ENCODE results near the gene DUT. TPM values are rescaled to one million over a fixed set of nuclear protein-coding genes. Genes with fewer than 3 reads are reported as not detected.

DUT gene
- total RNA-seq, 4 donors from 2014 or later, result 77.6 to 194 (median 138) TPM

DNA sequence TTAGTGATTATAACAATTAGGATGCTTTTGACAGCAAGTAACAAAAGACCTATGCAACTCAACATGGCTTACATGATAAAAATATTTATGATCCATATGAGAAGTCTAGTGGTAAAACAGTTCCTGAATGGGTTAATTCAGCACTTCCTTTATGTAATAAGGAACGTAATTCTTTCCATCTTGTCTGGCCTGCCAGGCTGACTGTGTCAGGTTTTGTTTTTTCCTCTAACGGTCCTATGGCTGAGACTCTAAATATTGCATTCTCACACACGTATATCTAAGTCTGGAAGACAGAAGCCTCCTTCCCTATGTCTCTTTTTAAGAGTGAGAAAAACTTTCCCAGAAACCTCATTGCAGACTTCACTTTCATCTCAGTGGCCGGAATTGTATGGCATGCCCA, 50.6 kb downstream of the DUT start:
- DNase-seq, result no peak
- intact Hi-C loops (cut with DNase I), result no loop called here
- 80 to 82% methylated on average over 4 of the region's 4 CpGs for WGBS, 2 donors
- Histone ChIP-seq H3K36me3 (no peaks in the 10 kb centered on the region), H3K4me1 (peaks cover 4 to 16% of the 10 kb centered on the region in 2 donors), H3K27ac (no peak overlapping the region), H3K9me3 (no peaks in the 10 kb centered on the region), H3K27me3 (no peaks in the 10 kb centered on the region), H3K4me3 (replicated peaks in 1 of 3) (no peak overlapping the region)
- TF ChIP-seq, protein P1, sequence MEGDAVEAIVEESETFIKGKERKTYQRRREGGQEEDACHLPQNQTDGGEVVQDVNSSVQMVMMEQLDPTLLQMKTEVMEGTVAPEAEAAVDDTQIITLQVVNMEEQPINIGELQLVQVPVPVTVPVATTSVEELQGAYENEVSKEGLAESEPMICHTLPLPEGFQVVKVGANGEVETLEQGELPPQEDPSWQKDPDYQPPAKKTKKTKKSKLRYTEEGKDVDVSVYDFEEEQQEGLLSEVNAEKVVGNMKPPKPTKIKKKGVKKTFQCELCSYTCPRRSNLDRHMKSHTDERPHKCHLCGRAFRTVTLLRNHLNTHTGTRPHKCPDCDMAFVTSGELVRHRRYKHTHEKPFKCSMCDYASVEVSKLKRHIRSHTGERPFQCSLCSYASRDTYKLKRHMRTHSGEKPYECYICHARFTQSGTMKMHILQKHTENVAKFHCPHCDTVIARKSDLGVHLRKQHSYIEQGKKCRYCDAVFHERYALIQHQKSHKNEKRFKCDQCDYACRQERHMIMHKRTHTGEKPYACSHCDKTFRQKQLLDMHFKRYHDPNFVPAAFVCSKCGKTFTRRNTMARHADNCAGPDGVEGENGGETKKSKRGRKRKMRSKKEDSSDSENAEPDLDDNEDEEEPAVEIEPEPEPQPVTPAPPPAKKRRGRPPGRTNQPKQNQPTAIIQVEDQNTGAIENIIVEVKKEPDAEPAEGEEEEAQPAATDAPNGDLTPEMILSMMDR (IDR thresholded peaks at IDR 0.05), result no peak
- TF ChIP-seq POLR2A (IDR thresholded peaks at IDR 0.05), result no peak

DNA sequence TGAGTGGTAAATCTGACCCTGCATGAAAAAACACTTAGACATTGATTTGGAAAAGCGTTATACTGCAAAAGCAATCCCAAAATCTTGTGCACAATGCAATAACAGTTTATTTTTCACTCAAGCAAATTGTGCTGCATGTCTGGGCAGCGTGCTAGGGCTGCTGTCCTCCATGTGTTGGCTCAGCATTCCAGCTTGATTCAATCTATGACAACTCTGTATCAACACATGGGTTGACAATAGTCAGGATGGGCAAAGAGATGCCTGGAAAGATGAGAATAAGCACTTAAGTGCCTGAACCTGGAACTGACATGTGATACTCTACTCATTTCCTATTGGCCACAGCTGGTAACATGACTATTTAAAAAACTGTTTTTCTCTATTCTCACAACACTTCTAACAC, 51.8 kb downstream of the DUT start:
- no peaks in the 10 kb centered on the region for H3K27me3 ChIP-seq
- H3K4me3 ChIP-seq (replicated peaks in 1 of 3), result no peak overlapping the region
- DNase-seq, result no peak
- no peak overlapping the region for H3K27ac ChIP-seq
- 98 to 100% methylated on average over 2 of the region's 2 CpGs for WGBS, 2 donors
- no peaks in the 10 kb centered on the region for H3K36me3 ChIP-seq
- peaks cover 4 to 16% of the 10 kb centered on the region in 2 donors for H3K4me1 ChIP-seq
- no peak for TF ChIP-seq POLR2A (IDR thresholded peaks at IDR 0.05)
- TF ChIP-seq, protein P1 (IDR thresholded peaks at IDR 0.05), result no peak
- intact Hi-C loops (cut with DNase I), result no loop called here
- no peaks in the 10 kb centered on the region for H3K9me3 ChIP-seq

DNA sequence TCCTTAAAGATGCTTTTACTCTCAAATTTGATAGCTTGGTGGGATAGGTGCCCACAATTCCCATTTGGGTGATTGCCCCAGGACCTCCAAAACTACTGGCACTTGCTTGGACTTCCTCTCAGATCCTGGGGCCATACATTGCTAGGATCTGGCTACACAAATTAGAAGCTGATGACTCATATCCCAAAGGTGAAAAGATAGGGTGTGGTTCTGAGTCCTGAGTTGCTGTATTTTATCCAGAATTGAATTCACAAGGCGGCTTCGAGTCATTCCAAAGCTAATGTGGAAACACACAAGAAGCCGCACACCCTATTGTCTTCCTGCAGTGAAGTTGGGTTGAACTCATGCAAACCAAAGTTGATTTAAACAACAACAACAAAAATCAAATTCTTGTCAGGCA, 53.4 kb downstream of the DUT start:
- Histone ChIP-seq H3K9me3 (no peaks in the 10 kb centered on the region), H3K36me3 (no peaks in the 10 kb centered on the region), H3K4me3 (replicated peaks in 1 of 3) (no peak overlapping the region), H3K4me1 (peaks cover 4 to 23% of the 10 kb centered on the region in 2 donors), H3K27ac (no peak overlapping the region), H3K27me3 (no peaks in the 10 kb centered on the region)
- TF ChIP-seq, protein P1 (IDR thresholded peaks at IDR 0.05), result no peak
- TF ChIP-seq POLR2A (IDR thresholded peaks at IDR 0.05), result no peak
- intact Hi-C loops (cut with DNase I), result no loop called here
- whole genome bisulfite sequencing, 2 donors, result 31 to 61% methylated on average over 3 of the region's 3 CpGs
- no peak for DNase-seq

DNA sequence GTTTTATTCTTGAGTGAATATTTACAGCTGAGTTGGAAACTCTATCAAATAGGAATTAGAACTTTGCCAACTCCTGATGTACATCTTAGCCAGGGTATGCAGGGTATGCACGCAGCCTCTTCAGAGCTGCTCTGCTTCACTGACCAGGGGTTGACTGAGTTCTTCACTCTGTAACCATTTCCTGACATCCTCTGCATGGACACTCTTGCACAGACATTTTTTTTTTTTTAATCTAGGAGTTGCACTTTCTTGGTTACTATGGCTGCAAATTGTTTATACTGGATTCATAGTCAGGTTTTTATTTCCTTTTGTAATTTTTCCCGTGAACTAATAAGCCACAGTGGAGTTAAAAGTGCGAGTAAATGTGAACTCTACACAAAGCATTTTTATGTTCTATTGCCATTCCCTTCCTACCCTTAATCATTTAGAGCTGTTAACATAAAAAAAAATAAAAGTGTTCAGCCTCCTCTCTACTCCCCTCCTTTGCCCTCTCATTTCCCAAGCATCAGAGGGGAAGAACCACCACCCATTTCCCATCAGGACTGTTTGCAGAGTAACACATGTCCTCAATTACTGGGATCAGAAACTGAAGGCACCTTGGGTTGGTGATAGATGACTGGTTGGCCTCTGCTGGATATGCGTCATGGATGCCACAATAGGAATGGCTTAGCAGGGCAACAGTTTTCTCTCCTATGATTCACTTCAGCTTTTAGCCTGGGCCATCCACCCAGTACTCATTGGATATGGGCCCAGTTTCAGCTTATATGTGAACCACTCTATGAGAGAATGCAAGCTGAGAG, 54.0 kb downstream of the DUT start:
- no peak overlapping the region for H3K27ac ChIP-seq
- no peak for DNase-seq
- no peaks in the 10 kb centered on the region for H3K36me3 ChIP-seq
- H3K27me3 ChIP-seq, result no peaks in the 10 kb centered on the region
- TF ChIP-seq POLR2A (IDR thresholded peaks at IDR 0.05), result no peak
- TF ChIP-seq, protein P1 (IDR thresholded peaks at IDR 0.05), result no peak
- H3K9me3 ChIP-seq, result no peaks in the 10 kb centered on the region
- peaks cover 4 to 23% of the 10 kb centered on the region in 2 donors for H3K4me1 ChIP-seq
- no peak overlapping the region for H3K4me3 ChIP-seq (replicated peaks in 1 of 3)
- intact Hi-C loops (cut with DNase I), result no loop called here
- 38 to 41% methylated on average over 4 of the region's 4 CpGs for WGBS, 2 donors

DNA sequence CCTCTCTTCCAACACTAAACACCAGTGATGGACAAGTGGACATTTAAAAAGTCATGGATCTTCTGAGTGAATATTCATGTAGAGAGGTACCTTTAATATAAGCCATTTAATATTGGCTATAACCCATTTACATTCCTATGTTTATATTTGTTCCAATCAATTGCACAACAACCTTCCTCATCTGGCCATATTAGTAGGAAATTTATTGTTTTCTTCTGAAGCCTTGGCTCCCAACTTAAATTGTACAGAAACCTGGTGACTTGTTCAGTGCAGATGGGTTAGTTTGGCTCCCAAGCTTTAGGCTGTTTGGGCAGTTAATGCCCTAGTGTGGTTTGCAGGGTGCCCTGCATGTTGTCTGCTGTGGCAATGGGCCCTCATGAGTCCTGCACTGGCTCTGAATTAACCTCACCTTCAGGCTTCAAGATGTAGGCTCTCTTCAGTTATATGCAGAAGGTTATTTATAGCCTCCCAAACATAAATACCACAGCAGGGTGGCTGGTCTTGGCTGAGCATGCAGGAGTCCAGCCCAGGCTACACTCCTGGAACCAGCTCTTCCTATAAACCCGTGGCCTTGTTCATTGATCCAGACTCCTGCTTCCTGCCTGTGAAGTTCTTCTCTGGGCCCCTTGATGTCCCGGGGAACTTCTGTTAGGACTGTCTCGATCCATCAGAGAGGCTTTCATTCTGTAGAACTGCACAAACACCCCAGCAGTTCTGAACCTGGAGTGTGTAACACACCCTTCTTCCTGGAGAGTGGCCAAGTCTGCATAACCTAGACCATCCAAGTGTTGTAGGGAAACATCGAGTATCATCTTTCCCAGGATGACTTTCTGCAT, 57.0 kb downstream of the DUT start:
- no peaks in the 10 kb centered on the region for H3K9me3 ChIP-seq
- H3K4me1 ChIP-seq, result peaks cover 8 to 32% of the 10 kb centered on the region in 2 donors
- DNase-seq, result peak; percentile 24 to 35
- H3K4me3 ChIP-seq (replicated peaks in 1 of 3), result no peak overlapping the region
- H3K27me3 ChIP-seq, result no peaks in the 10 kb centered on the region
- 11 to 33% methylated on average over 4 of the region's 4 CpGs for WGBS, 2 donors
- TF ChIP-seq, protein P1 (IDR thresholded peaks at IDR 0.05), result no peak
- no peak for TF ChIP-seq POLR2A (IDR thresholded peaks at IDR 0.05)
- no peak overlapping the region for H3K27ac ChIP-seq
- no peaks in the 10 kb centered on the region for H3K36me3 ChIP-seq
- intact Hi-C loops (cut with DNase I), result no loop called here

All from thyroid gland (tissue), 4 donors.